Stimulated activated CD8-positive, alpha-beta memory T cell treated with anti-CD3 and anti-CD28 coated beads, Interleukin-15, amount 100 ng/mL, for 1 hour (primary cell): Measurements from ENCODE around the gene LGALS1.
"Not testable (repeated sequence)": the region's sequence is repeated elsewhere in the genome, so short reads cannot be mapped to it uniquely, and the experiment has no call there.

Experiments used
- DNase-seq: peaks from one replicate; pipeline ENCODE4 v3.0.0-alpha.2; 2020; ENCODE audit warnings: low read depth

Gene LGALS1

DNA sequence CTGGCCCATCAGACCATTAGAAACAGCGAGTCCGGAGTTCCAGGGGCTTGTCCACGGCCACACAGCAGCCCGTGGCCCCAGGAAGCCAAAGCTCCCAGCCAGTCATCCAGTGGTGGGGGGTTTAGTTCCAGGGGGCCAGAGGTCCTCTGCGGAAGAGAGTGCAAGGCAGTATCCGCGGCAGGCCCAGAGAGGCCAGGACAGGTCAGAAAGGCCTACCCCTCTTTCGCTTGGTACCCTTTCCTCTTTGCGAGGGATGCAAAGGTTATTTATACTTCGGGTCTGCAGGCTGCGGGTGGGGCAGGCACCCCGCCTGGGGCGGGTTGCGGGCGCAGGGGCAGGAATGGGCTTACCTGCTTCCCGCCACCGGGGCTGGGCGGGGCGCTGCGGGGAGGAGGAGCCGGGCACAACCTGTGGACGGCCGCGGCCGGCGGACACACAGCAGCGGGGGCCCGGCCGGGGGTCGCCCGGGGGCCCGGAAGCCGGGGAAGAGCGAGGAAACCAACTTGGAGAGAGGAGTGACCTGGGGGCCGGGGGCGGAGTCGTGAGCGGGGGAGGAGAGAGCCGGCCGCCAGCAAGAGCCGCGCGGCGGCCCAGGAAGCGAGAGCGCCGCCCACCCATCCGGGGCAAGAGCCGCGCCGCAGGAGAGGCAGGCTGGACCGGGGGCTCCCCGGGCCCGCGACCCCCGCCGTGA is 36.2 kb upstream of the LGALS1 start, which contains the start of gene SH3BP1:
Gene SH3BP1, plus strand, starts transcription at position 600 of the 691 bp plus-strand sequence. CDS start 119 bp downstream, outside the sequence.
- DNase-seq, result no peak

DNA sequence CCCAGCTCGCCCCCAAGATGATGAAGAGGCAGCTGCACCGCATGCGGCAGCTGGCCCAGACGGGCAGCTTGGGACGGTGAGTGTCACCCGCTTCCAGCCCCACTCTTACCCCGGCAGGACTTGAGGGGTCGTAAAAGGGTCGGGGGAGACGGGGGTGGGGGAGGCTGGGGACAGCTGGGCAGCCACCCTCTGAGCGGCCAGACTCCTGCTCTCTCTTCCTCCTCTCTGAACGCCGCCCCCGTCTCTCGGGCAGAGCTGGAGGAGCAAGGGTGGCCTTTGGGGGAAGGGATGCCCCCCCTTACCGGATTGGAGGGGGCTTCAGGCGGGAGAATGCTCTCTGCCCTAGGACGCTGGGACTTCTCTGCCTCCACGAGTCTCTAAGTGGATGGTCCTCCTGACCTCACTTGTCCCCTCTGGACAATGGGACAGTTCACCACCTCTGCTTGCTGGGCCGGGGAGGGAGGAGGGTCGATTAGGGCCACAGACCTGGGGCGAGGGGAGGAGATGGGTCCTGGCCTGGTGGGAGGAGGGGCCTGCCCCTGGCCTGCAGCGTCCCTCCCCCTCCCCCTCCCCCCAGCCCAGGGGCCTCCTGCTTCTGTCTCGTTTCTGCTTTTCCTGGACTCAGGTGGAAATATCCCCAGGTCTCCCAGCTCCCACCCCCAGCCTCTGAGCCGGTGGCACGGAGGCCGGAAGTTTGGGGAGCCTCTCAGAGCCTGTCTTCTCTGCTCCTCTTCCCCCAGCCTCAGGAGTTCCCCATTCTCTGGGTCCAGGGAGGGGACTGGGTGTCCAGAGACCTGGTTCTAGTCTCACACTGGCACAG is 35.5 kb upstream of the LGALS1 start:
- DNase-seq, result no peak

DNA sequence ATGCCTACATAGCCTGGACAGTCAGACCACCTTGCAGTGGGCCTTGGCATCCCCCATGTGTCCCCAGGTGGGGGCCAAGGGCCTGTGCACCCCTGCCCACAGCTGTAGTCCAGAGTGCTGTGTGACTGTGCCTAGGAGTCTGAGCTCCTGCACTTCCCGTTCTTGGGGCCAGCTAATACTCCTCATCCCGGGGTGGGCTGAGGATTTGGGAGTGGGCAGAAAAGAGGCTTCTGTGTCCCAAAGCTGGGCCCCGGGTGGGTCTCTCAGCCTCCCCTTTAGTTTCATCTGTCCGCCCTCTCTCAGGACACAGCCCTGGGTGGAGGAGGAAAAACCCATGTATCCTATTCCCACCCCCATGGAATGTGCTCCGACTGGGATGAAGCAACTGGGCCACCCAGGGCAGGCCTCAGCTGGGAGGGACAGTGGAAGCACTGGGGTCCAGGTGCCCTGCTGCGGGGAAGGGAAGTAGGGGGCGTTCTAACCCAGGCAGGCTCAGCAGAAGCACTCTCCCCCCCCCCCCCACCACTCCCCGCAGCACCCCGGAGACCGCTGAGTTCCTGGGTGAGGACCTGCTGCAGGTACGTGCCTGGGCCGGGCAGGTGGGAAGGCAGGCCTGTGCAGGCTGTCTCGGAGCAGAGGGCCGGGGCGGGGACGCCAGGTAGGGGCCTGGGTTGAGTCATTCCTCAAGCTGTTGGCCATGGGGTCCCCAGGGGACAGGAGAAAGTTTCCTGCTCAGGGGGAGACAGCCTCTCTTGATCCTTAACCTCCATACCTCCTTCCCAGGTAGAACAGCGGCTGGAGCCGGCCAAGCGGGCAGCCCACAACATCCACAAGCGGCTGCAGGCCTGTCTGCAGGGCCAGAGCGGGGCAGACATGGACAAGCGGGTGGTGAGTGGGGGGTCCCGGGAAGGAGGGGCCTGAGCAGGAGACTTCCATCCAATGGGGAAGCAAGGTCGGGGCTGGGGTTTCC is 34.6 kb upstream of the LGALS1 start:
- DNase-seq, result no peak

DNA sequence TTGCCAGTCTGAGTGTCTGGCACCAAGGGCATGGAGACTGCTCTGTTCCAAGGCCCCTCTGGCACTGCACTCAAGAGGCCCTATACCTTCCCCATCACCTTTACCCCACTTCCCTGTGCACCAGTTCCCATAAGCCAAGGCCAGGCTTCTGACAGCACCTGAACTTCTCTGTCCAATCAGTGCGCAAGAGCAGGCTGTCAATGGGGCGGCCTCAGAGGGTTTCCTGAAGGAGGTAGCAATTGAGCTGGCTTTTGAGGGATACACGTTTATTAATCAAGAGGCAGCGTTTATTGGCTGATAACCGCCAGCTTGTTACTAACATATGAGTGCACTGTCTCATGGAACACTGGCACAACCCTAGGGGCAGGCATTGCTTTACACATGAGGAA is 33.9 kb upstream of the LGALS1 start:
- DNase-seq, result no peak

DNA sequence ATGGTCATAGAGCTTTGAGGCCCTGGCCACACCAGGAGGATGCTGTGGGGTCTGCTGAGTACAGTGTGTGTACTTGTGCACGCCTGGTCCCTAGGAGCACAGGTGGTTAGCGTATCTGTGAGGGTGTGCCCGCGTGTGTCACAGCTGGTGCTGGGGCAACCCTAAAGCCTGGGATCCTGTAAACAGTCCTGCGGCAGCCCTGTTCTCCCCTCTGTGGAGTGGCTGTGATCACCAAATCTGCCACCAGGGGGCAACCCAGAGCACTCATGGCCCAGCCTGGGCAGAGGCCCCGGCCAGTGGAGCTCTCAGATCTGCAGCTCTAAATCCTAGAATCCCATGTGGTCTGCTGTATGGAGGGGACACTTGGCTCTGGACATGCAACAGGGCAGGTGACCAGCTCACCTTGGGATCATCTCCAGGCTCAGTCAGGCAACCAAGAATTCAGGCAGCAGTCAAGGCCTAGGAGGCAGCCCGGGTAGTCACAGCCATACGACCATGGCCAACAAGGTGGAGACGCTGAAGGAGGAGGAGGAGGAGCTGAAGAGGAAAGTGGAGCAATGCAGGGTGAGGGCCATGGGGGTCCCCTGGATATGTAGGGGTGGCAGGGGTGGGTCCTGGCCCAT is 32.1 kb upstream of the LGALS1 start:
- peak; percentile 88 for DNase-seq

DNA sequence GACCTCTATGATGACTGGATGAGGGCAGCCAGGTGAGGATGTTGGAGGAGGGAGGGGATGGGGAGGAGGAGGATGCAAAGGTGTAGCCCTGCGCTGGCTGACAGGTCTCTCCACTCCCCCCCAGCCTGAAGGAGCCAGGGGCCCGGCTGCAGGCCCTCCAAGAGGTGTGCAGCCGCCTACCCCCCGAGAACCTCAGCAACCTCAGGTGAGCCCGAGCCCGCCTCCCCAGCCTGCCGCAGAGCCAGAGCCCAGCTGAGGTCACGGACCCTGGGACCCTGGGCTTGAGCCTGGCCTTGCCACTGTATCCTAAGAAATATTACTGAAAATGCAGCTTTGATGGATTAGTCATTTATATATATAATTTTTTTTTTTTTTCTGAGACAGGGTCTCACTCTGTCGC is 28.1 kb upstream of the LGALS1 start:
- DNase-seq, result no peak

DNA sequence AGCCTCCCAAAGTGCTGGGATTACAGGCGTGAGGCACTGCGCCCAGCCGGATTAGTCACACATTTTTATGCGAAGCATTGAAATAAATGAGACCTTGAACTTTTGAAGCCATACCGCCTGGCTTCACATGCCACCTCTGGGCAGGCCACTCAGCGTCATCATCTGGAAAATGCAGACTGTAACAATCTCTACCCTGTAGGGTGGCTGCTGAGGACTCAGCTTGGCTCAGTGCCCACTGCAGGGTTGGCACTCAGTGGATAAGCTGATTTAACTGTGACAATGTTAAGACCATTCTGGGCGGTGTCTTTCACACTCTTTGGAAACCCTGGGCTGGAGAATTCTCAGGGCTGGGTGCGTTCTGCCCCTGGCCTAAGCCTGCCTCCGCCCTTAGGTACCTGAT is 27.5 kb upstream of the LGALS1 start:
- no peak for DNase-seq

DNA sequence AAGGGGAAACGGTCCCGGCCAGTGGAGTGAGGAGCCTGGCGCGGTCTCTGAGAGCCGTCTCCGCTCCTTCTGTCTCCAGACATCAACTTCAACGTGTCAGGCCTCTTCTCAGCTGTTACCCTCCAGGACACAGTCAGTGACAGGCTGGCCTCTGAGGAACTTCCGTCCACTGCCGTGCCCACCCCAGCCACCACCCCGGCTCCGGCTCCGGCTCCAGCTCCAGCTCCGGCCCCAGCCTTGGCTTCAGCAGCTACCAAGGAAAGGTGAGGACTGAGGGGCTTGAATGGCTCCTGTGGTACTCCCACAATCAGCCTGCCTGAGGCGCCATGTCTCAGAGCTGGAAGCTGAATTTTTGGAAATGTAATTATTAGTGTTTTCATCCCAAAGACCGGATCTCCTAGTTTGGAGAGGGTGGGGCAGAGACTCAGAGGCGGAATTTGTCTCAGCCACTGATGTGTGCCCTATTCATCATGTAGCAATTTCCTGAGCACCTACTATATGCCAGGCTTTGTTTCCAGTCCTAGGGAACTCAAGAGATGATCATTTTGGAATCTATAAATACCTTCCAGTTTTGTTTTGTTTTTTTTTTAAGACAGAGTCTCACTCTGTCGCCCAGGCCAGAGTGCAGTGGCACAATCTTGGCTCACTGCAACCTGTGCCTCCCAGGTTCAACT is 24.8 kb upstream of the LGALS1 start:
- DNase-seq, result no peak

DNA sequence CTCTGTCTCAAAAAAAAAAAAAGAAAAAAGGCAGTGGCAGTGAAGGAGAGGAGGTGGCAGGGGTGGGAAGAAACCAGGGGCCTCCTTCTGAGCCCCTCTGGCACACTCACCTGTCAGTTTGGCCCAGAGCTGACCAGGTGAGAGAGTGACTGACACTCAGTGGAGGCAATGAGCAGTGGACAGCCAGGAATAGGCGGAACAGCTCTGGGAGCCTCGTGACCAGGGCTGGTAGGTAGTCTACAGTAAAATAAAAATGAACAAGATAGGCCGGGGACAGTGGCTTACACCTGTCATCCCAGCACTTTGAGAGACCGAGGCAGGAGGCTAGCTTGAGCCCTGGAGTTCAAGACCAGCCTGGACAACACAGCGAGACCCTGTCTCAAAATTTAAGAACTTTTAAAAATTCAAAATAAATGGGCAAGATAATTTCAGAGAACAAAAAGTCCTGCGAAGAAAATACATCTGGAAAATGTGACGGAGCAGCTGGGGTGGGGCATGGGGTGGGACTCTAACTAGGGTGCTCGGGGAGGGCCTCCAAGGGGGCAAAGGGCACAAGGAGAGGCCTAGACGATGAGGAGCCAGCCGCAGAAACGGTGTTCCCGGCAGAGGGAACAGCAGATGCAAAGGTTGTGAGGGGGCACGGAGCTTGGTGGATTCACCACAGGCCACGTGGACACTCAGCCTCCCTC is 20.7 kb upstream of the LGALS1 start:
- no peak for DNase-seq

DNA sequence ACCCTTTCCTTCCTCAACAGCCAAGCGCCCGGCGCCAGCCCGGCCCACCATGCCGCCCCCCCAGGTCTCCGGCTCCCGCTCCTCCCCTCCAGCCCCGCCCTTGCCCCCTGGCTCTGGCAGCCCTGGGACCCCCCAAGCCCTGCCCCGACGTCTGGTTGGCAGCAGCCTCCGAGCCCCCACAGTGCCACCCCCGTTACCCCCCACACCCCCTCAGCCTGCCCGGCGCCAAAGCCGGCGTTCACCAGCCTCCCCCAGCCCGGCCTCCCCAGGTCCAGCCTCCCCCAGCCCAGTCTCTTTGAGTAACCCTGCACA is 20.2 kb upstream of the LGALS1 start:
- DNase-seq, result no peak

DNA sequence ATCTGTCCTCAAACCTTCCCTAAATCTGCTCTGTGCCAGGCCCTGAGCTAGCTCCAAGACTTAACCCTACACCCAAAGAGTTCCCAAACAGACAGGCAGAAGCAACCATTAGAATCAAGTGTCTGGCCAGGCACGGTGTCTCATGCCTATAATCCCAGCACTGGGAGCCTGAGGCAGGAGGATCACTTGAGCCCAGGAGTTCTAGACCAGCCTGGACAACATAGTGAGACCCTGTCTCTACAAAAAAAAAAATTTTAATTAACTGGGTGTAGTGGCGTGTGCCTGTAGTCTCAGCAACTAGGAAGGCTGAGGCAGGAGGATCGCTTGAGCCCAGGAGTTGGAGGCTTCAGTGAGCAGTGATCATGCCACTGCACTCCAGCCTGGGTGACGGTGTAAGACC is 18.9 kb upstream of the LGALS1 start:
- not testable (repeated sequence) for DNase-seq

DNA sequence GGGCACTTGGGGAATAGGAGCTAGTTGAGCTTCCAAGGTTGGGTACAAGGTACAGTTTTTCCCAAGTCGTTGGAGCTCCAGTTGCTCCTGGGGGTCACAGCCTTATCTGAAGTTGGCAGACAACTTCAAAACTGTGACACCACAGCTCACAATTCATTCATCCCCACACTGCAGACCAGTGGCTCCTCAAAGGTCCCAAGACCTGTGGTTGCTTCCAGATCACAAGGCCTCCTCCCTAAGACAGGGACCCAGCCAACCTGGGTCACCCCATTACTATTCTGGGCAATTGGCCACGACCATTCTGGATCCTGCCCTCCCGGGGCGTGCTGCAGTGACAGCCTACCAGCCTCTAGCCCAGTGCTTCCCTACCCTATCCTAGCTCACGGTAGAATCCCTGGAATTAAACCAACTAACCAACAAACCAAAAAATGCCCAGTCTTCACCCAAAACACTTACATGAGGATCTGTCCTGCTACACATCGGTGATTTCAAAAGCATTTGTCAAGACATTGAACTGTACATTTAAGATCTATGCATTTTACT is 17.8 kb upstream of the LGALS1 start:
- no peak for DNase-seq

DNA sequence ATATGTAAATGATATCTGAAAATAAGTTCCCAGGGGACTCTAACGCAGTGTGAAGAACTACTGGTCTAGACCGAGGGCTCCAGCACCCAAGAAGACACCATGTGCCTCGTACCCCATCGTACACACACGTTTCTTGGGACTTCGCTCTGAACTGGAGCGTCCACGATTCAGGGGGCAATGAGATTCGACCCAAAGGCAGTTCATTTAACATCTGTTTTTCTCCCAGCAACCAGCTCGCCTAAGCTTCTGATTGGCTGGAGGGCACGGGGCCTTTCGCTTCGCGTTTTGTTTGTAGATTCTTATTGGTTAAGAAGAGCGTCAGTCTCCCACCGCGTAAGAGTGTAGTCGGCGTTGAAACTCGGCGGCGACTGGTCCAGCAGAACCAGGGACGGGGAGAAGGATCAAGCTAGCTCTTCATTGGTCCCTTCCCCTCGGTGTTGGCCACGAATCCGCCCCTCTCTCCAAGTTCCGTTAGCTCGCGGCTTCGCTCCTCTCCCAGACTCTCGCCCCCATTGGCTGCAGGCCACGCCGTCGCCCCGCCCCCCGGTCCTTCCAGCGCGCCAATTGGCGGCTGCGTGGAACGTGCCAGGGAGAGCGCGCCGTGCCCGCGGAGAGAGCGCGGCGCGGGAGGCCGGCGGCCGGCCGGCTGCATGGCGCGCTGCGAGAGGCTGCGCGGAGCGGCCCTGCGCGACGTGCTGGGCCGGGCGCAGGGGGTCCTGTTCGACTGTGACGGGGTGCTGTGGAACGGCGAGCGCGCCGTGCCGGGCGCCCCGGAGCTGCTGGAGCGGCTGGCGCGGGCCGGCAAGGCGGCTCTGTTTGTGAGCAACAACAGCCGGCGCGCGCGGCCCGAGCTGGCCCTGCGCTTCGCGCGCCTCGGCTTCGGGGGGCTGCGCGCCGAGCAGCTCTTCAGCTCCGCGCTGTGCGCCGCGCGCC is 17.0 kb upstream of the LGALS1 start, which contains the start of gene PDXP:
Gene PDXP, plus strand, starts transcription at position 591 of the 933 bp plus-strand sequence. Its CDS starts 60 bp downstream, at position 651.
- DNase-seq, result peak; percentile 93

DNA sequence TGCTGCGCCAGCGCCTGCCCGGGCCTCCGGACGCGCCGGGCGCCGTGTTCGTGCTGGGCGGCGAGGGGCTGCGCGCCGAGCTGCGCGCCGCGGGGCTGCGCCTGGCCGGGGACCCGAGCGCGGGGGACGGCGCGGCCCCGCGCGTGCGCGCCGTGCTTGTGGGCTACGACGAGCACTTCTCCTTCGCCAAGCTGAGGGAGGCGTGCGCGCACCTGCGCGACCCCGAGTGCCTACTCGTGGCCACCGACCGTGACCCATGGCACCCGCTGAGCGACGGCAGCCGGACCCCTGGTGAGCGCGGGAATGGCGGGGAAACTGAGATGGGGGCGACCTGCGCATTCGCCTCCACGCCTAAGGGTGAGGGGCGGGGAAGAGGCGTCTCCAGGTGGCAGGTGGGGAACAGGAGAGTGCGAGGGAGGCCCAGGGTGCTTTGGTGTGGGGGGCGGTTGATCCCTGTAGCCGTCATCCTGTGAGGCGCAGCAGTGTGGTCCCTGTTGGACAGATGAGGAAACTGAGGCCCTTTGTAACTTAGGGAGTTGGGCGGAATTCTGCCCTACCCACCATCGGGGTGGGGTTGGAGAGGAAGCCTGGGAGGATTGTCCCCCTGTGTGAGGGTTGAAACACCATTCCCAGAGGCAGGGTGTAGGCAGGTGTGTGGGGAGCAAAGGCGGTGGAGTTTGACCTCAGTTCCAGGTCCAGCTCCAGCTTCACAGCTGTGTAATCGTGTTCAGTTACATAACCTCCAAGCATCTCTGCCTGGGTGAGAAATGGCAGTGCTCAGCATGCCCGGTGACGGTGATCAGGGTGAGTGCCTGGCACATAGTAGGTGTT is 16.2 kb upstream of the LGALS1 start:
- no peak for DNase-seq

DNA sequence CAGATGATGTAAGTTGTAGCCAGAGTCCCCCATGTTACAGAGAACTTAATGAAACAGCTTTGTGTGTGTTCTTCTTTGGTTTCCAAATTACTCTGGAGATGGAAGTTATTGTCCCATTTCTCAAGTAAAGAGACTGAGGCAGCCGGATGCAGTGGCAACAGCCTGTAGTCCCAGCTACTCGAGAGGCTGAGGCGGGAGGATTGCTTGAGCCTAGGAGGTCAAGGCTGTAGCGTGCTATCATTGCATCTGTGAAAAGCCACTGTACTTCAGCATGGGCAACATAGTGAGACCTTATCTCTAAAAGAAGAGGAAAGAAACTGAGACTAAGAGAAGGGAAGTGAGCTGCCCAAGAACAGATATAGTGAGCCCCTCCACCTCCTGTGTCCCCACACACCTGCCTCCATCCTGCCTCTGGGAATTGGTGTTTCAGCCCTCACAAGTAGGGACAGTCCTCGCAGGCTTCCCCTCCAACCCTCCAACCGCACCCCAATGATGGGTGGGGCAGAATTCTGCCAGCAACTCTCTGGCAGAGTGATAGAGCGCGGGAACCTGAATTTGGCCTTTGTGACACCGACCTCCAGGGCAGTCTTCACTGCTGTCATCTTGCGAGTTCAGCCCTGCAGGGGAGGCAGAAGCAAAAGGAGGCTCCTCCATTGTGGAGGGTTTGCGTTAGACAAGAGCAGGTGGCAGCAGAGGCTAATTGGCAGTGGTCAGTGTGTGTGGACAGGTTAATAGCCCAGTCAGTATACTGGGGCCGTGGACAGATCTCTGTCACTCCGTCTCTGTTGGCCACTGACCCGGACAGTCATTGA is 15.3 kb upstream of the LGALS1 start:
- no peak for DNase-seq

DNA sequence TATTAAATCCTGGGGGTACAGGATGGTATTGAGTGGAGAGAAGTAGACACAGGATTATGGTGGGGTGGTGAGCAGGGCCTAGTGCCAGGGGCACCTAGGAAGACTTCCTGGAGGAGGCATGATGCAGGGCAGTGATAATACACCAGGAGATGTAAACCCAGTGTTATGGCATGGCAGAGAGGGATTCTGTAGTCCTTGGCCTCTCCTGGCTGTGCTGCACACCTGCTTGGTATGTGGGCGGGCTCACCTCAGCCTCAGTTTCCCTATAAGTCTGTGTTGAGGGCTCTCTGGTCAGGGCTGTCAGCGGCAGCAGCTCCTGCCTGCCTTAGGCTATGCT is 14.8 kb upstream of the LGALS1 start:
- no peak for DNase-seq

DNA sequence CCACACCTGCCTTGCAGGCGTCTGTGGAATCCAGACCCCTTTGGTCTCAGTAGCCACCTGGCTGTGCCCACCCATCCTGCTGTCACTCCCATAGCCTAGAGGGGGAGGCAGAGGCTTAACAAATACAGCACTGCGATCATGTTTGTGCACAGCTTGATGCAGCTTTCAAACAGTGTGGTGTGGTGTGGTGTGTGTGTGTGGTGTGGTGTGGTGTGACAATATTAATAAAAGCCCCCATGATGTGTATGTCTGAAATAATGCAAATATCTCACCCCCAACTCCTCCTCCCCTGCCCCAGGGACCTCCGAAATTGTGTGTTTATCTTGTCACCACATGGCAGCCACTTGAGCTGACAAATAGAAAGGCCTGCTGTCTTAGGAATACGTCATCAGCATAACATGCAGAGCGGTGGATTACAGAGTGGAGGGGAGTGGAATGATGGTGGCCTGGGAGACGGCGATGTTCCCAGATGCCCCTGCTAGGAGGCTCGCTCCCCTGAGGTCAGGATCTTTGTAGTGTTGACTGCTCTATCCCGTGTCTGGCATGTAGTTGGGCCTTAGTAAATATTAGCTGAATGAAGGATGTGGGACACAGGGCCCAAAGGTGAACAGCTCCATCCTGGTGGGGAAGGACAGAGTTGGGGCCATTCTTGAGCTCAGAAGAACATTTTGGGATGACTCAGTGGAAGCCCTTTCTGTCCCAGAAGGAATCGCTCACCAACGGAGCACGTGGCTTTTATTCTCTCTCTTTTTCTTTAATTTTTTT is 14.1 kb upstream of the LGALS1 start:
- DNase-seq, result no peak
